HL-60/S4 treated with phorbol 12-myristate 13-acetate at 8.2 ng/mL for 4 days and 3 days (cell line): ENCODE measurements around the gene ATP5F1B.

Experiments used
- in situ Hi-C: fragments of 300-500 bp; cut with MboI; formaldehyde crosslinking; loops from 2 replicates; pipeline ENCODE4 v1.15.0; 2022; ENCODE audit warnings: low sequenced_read_pairs

The ATP5F1B gene

DNA sequence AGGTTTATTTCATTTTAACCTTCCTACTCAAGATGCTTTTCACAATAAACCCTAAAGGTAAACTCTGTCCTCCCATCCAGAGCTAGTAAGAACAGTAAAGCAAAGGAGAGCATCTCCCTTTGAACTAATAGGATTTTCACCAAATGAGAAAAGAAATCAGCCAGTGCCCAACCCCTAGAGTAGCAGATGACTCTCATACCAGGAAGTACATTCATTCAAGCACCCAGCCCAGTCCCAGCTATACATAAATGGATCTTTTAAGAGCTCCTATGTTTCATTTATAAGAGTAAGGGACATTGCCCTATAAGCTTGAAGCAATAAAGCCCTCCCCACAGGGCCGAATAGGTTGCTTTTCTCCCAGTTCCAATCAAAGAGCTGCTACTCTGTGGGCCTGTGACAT is 23.2 kb downstream of the ATP5F1B start:
- in situ Hi-C loops = no loop called here

DNA sequence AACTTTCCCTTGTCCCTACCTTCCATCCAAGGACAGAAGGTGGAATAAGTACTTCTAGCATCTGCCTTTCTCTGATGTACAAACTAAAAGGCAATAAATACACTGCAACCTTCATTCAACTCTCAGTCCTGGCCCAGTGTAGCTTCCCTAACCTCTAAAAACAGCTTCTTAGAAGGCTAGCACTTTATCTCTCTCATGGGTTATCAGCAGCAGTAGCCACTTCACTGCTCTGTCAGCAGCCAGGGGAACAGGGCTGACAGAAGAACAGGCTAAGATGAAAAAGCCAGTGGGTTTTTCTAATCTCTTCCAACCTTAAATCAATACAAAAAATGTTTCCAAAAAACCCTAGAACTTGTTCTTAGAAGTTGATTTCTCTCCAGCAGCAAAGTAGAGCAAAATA is 28.9 kb downstream of the ATP5F1B start:
- in situ Hi-C loops = no loop called here

DNA sequence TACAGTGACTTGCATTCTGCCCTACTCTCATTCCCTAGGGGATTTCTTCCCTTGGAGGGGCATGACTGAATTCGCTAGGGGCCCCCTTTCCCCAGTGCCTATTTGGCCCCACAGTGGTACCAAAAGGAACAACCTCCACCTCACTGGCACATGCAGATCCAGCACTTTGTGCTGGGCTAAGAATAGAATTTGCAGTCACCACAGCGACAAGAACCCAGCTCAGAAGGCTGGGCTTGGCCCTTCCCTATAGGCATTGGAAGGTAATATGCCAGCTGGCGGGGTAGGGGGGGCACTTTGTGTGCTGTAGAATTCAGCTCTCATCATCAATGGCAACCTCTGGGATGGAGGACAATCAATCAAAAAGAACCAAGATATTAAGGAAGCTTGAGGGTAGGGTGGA is 29.5 kb downstream of the ATP5F1B start:
- in situ Hi-C loops = no loop called here

DNA sequence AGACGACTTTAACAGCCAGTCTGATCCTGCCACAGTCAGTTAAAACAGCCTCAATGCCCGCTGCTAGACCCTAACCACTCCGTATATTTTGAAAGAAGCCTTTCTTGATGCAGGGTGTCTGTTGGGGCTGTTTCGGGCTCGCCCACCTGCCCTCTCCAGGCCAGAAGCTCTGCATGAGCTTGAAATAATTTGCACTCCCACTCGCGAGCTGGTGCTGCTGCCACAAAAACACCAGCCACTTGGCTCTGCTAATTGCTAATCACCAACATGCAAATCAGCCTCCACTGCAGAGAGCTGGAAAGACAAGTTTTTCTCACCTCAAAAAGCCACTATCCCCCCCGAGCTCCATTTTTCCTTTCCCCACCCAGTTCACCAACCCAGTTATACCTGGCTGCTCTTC is 31.2 kb downstream of the ATP5F1B start:
- in situ Hi-C loops = no loop called here

DNA sequence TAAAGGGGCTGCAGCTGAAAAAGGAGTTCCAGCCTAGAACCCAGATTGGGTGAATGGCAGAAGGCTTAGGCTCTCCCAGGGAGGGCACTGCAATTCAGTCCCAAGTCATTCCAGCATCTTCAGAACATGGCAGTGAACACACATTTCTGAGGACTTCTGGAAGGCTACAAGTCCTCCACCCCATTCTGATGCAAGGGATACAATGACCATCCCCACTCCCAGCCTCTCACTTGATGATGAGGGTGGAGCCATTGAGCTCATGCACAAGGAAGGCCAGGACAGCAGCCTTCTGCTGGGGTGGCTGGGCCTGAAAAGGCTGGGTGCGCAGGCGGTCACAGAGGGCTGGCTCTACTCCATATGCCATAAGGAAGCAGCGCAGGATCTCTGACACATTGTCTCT is 41.4 kb downstream of the ATP5F1B start:
- in situ Hi-C loops = no loop called here

DNA sequence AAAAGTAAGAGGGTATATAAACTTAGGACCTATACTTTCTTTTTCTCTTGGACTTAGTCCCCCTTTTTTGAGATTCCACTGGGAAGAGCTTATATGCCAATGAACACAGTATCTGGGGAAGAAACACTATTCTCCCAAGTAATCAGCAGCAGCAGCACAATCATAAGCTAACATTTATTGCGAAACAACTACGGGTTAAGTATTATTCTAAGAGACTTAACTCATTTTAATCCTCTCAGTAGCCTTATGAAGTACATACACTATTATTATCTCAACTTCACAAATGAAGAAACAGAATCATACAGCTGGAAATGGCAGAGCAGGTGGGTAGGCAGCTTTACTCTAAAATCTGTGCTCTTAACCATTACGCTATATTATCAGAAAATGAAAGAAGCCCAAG is 43.5 kb downstream of the ATP5F1B start:
- in situ Hi-C loops = no loop called here

DNA sequence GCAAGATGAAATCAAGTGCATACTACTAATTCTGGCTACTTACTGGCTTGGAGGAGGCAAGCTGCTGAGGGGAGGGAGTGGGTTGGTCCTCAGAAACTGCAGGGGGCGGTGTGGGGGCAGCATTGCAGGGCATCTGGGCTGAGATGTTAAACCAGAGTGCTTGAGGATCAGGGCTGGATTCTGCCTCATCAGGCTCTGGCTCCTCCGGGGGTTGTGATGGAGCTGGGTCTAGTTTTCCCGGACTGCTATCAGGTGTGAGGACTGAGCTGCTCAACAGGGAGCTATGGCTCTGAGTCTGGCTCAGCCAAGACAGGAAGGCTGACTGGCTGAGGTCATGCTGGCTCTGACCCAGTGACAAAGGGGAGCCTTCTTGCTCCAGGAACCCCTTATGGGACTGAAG is 44.3 kb downstream of the ATP5F1B start:
- in situ Hi-C loops = no loop called here

DNA sequence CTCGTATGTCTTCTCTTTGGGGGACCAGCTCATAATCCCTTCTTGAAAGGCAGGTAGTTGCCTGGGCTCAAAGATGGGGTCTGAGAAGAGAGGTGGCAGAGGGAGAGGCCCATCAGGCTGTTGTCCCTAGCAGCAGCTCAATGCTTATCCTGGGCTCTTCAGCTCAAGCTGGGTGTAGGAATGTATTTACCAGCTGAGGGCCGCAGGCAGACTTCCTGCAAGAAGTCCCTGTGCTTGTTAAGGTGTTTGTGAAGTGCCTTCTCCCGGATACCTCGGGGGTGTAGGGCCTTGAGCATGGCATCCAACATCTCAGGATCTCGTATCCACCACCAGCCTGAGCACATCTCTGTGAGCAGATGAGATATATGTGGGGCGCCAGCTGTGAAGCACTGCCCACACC is 45.0 kb downstream of the ATP5F1B start:
- in situ Hi-C loops = no loop called here

DNA sequence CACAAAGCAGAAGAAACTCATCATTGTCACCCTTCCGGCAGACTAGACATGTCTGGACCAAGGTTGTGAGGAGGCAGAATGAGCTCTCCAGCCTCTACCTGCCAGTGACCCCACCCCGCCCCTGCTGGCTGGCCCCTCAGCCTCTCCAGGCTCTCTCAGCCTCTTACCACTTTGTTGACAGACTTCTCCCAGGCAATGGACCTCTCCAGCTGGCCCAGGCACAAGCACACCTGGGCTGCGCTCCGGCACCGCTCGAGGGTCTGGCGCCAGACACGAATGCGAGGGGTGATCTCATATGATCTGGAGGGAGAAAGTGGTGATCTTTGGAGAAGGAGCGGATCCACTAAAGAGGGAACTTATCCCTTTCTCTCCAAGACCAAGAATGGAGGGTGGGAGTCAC is 46.0 kb downstream of the ATP5F1B start:
- in situ Hi-C loops = no loop called here

DNA sequence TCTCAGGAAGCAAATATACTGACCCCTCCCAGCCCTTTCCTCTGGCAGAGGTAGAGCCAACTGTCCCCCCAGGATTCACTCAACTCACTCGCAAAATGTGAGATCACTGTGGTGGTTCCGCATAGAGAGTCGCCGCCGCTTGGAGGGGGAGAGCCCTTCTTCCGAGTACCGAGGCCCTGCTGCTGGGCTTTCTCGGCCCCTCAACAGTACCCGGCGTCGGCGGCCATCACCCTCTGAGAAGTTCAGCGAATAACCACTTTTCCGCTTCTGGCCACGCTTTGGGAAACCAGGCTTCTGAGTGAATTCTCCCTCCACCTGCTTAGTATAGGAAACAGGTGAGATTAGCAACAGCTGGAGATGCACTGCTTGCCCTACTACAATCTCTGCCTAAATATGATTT is 46.7 kb downstream of the ATP5F1B start:
- in situ Hi-C loops = no loop called here

DNA sequence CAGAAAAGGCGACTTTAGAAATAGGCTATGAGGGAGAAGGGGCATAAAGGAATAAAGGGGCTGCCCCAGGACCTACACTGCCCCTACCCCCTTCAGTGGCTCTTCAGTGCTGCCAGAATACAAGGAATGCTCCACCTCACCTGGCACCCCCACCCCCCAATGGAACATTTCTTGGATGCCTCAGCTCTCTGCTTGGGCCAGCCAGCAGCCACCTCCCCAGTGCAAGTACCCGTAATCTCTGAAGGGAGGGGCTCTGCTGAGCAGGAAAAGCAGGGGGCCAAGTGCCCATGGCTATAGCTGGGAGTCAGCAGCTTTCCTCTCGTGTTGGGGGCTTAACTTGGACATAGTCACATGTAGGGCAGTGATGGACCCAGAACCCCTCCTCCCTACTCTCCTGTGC is 49.0 kb downstream of the ATP5F1B start:
- in situ Hi-C loops = no loop called here

DNA sequence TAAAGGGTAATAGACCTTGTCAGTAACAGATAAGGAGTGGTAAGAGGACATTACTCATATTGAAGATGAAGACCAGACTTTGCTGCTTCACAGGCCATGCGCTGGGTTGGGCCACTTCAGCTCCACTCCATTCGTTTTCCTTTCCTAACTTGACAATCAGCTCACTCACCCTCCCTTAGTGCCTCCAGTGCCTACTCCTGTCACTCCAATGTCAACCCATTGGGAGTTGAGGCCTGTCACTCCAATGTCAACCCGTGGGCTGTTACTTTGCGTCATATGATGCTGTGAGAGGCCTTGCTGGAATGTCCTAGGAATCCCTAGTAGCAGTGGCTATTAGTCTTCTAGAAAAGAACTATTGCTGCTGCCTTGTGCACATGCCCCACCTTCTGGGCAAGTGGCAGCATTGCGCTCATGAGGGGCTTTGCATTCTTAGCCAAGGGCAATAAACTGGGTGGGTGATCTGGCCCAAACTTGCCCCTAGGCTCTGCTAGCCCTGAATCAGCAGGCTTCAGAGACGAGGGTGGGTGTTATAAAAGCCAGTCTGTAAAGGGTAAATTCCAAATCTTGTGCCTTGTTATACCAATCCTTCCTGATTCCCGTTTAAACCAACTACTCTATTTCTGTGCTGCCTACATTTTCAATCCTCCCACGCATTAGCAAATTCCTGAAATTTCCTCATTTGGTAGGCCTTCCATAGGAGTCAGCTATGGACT is 51.7 kb downstream of the ATP5F1B start:
- in situ Hi-C loops = no loop called here

DNA sequence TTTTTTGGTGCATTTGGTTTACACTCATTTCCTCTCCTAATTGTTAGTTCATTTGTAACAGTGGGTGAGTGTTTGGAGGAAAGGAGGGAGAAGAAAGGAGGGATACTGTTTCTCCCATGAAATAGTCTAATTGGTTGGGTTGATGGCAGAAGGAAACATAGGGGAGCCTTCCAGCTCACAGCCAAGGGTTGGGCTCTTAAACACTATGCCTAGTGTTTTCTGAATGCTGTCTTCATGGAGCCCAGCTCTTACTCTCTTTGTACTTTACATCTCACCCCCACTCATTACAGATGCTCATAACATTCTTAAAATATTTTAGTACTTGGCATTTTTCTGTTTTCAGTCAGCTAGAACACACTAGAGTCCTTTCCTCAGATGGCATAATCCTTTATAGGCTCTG is 53.8 kb downstream of the ATP5F1B start:
- in situ Hi-C loops = no loop called here

DNA sequence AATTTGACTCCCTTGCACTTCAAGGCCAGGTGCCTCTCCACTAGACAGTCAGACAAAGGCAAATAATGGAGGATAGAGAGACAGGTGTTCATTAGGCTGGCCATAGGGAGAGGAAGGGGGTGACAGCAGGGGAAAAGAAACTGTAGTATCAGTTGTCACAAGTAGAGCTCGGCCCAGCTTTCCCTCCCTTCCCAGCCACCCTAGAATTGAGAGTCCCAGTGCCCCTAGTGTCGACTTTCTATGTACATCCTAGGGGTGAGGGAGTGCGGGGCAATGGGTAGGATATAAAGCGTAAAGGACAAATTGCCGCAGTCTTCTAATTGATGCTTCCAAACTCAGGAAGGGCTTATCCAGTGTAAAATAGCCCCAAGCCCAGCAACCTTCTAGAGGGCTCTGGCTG is 54.7 kb downstream of the ATP5F1B start:
- in situ Hi-C loops = no loop called here

DNA sequence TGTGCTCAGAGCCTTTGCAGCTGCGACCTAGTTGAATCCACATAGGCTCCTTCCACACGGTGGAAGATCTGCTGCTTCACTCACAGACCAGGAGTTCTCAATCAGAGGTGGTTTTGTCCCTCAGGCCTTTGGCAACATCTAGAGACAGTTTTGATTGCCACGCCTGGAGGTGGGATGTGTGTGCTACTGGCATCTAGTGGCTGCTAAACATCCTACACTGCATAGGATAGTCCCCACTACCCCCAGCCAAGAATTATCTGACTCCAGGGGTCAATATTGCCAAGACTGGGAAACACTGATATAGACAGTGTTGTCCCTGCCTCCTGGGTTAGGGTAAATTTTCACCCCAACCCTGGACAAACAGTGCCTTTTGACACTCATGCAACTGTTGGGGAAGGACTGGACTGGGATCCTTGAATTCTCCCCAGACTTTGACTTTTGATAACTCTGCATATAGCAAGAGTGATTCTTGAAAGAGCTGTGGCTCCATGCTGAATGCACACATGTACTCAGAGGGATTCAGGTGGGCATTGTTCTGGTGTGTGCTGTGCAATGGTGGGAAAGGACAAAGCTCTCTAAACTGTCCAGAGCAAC is 55.5 kb downstream of the ATP5F1B start:
- in situ Hi-C loops = no loop called here

DNA sequence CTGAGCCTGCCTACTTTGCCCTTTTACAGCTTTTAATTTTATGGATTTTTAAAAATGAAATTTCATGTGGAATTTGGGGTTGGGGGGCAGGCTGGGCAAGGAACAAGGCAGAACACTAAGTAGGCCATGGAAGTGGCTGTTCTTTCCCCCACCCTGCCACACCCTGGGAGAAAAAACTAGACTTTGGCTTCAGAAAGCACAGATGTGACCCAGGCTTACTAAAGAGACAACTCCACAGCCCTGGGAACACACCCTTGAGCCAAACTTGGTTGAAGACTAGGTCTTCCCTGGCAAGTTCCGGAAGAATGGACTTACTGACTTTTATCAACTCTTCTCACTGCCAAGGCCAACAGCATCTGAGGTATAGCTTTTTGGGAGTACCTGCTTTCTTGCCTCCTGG is 56.0 kb downstream of the ATP5F1B start:
- in situ Hi-C loops = no loop called here
